Neutrophil (primary cell): ENCODE measurements around the gene OR2T2.
"Not testable (repeated sequence)": the region's sequence is repeated elsewhere in the genome, so short reads cannot be mapped to it uniquely, and the experiment has no call there.

ENCODE experiments used
- H3K27ac ChIP-seq: fragments of 200-600 bp; sonication (generic); 2 replicates; pipeline ENCODE4 v1.5.1; 2016; ENCODE audit warnings: mild to moderate bottlenecking, moderate library complexity
- H3K27me3 ChIP-seq: fragments of 200-600 bp; sonication (generic); 2 replicates; pipeline ENCODE4 v1.6.0; 2016; ENCODE audit warnings: mild to moderate bottlenecking
- H3K36me3 ChIP-seq: fragments of 200-600 bp; sonication (generic); 2 replicates; pipeline ENCODE4 v1.5.1; 2017
- H3K4me1 ChIP-seq, 2 experiments: fragments of 200-600 bp in 1 of 2; sonication (generic) in 1 of 2; 1 replicate in 1 of 2; 2 replicates in 1 of 2; pipeline versions ENCODE4 v1.5.1 to v1.6.1; 2013 to 2016; ENCODE audit warnings: low read depth in 1 of 2, low read length in 1 of 2, mild to moderate bottlenecking in 1 of 2, moderate library complexity in 1 of 2; ENCODE audit not compliant: control insufficient read depth in 1 of 2, insufficient read depth in 1 of 2
- H3K4me3 ChIP-seq, 2 experiments: fragments of 200-600 bp in 1 of 2; sonication (generic) in 1 of 2; 1 replicate in 1 of 2; 2 replicates in 1 of 2; pipeline ENCODE4 v1.5.1; 2013 to 2016; ENCODE audit warnings: low read depth in 1 of 2, low read length in 1 of 2, mild to moderate bottlenecking in 1 of 2, moderate library complexity in 1 of 2
- H3K9me3 ChIP-seq: fragments of 200-600 bp; sonication (generic); 2 replicates; pipeline ENCODE4 v1.5.1; 2016
- TF ChIP-seq, protein P1 (sequence below): fragments of 200-600 bp; sonication (generic); IDR thresholded peaks from 2 replicates; pipeline ENCODE4 v1.5.1; 2016; ENCODE audit warnings: antibody characterized with exemption

Gene OR2T2

DNA sequence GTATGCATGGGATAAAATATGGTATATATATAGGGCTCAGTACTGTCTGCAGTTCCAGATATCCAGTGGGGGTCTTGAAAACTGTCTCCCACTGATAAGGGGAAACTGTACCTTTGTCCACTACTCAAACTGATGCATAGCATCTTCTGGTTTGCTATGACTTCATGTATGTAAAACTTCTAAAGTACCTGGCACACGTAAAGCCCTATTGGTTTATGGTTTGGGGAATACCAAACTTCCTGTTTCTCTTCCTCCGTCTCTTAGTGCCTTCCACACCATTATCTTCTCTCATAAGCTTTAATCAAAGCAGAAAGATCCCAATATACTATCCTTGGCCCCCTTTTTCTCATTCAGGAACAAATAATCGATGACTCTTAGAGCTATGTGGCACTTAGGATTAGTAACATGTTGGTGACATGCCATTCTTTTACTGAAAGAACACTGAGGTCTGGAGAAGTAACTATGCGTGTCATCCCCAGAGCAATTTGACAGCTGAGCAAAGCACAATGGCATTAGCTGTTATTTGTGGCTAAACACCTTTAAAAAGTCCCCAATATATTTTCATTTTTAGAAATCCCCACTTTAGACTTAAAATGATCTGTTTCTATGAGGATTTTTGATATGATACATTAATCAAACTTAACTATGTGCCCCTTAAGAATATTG is 3.1 kb downstream of the OR2T2 start:
- not testable (repeated sequence) for H3K36me3 ChIP-seq, H3K4me1 ChIP-seq, H3K4me3 ChIP-seq, H3K27me3 ChIP-seq, H3K9me3 ChIP-seq, H3K27ac ChIP-seq

GRCh38 chr1:248449821-248450465 is 4.5 kb downstream of the OR2T2 start:
- H3K27ac ChIP-seq, H3K36me3 ChIP-seq, H3K9me3 ChIP-seq, H3K4me3 ChIP-seq, H3K4me1 ChIP-seq, H3K27me3 ChIP-seq: not testable (repeated sequence)

DNA sequence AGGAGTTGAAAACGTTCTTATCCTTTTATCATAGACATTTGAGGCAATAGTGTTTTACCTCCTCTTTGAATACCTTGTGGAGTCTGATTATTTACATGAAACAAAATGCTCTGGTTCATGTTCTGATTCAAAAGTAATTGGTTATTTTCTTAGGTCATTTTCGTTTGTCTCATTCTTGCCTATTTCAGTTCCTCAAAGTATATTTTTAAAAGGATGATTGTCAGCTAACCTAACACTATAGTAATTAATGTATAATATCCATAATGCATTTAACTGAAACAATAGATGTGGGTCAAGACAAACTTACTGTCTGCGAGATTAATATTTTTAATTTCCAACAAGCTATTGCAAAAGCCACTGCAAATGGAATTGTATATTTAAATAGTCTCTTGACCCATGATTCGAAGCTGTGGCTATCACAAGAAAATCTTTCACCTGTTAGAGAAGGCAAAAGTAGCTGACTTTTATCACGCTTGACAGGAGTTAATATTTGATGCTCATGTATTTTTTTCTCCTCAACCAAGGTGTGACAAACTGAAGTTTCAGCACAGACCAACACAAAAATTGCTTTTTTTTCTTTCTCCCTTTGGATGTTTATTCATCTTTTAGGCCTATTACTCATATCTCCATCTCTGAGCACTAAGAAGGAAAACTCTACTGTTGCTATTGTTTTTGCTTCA is 5.2 kb downstream of the OR2T2 start:
- not testable (repeated sequence) for H3K4me3 ChIP-seq, H3K9me3 ChIP-seq

DNA sequence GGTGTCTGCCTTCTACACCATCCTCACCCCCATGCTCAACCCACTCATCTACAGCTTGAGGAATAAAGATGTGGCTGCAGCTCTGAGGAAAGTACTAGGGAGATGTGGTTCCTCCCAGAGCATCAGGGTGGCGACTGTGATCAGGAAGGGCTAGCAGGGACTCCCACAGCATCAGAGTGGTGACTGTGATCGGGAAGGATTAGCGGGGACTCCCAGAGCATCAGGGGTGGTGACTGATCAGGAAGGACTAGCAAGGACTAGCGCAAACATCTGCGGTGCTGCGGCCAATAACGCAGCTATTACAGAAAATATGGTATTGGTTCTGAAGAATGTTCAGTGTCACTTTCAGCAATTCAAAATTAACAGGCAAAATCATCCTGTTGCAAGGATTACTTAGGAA is 8.2 kb downstream of the OR2T2 start:
- H3K4me3 ChIP-seq, H3K4me1 ChIP-seq, H3K27ac ChIP-seq, H3K9me3 ChIP-seq, H3K36me3 ChIP-seq, H3K27me3 ChIP-seq: not testable (repeated sequence)

More for the DNA sequence above, 5.2 kb downstream of the OR2T2 start:
- not testable (repeated sequence) for H3K27me3 ChIP-seq, H3K4me1 ChIP-seq, H3K27ac ChIP-seq, H3K36me3 ChIP-seq

GRCh38 chr1:248455045-248455444 is 9.6 kb downstream of the OR2T2 start:
- not testable (repeated sequence) for H3K4me1 ChIP-seq, H3K27me3 ChIP-seq, H3K4me3 ChIP-seq, H3K36me3 ChIP-seq, H3K27ac ChIP-seq, H3K9me3 ChIP-seq

DNA sequence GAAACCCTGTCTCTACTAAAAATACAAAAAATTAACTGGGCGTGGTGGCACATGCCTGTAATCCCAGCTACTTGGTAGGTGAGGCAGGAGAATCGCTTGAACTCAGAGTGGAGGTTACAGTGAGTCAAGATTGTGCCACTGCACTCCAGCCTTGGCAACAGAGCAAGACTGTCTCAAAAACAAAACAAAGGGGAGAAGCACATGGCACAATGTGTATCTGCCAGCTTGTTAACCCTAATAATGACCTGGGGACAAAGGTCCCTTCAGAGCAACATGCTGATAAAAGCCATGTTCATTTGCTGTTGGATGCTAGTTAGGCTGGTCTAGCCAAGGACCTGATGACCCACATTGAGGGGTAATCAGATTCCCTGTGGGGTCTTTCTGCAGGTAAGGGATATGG is 11.2 kb downstream of the OR2T2 start:
- H3K4me1 ChIP-seq, H3K4me3 ChIP-seq, H3K27ac ChIP-seq, H3K9me3 ChIP-seq, H3K36me3 ChIP-seq, H3K27me3 ChIP-seq: not testable (repeated sequence)

GRCh38 chr1:248459117-248459516 is 13.7 kb downstream of the OR2T2 start:
- H3K27me3 ChIP-seq, H3K27ac ChIP-seq, H3K4me1 ChIP-seq, H3K4me3 ChIP-seq, H3K9me3 ChIP-seq, H3K36me3 ChIP-seq: not testable (repeated sequence)

DNA sequence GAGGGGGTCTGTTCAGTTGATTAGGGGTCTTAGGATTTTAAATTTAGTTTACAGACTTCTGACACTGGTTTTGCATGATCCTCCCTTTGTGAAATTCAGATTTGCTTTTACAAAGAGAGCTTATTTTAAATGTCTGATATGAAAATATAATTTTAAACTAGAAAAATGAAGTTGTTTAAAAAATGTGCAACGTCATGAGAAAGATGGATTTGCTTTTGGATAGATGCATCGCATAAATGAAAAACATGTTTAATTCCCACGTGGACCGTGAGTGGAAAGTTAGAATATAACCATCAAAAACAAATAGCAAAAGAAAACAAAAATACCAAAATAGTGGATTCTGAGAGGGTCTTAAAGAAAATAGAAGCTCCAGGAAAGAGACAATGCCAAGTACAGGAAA is 25.7 kb downstream of the OR2T2 start:
- Histone ChIP-seq H3K9me3 (no peaks in the 10 kb centered on the region), H3K4me3 (no peak overlapping the region), H3K36me3 (no peaks in the 10 kb centered on the region), H3K27me3 (no peaks in the 10 kb centered on the region), H3K27ac (no peak overlapping the region), H3K4me1 (no peaks in the 10 kb centered on the region)
- TF ChIP-seq, protein P1, sequence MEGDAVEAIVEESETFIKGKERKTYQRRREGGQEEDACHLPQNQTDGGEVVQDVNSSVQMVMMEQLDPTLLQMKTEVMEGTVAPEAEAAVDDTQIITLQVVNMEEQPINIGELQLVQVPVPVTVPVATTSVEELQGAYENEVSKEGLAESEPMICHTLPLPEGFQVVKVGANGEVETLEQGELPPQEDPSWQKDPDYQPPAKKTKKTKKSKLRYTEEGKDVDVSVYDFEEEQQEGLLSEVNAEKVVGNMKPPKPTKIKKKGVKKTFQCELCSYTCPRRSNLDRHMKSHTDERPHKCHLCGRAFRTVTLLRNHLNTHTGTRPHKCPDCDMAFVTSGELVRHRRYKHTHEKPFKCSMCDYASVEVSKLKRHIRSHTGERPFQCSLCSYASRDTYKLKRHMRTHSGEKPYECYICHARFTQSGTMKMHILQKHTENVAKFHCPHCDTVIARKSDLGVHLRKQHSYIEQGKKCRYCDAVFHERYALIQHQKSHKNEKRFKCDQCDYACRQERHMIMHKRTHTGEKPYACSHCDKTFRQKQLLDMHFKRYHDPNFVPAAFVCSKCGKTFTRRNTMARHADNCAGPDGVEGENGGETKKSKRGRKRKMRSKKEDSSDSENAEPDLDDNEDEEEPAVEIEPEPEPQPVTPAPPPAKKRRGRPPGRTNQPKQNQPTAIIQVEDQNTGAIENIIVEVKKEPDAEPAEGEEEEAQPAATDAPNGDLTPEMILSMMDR = no peak

DNA sequence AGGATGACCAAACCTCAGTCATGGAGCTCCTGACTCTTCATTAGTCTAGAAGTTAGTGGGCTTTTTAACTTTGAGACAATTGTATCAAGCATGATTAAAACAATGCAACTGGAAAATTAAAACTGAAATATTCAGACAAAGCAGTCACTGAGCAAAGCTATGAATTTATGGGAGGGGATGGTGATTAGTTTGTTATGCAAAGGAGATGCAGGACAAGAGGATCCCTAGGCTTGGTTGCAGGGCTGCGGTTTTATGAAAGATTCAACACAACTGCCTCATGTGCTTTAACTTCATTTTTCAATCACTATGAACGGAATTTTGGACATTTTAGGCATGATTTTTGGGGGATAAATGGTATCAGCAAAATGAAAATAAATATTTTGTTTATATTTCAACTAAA is 26.7 kb downstream of the OR2T2 start:
- H3K9me3 ChIP-seq, H3K27me3 ChIP-seq, H3K36me3 ChIP-seq, H3K27ac ChIP-seq, H3K4me1 ChIP-seq, H3K4me3 ChIP-seq: not testable (repeated sequence)

DNA sequence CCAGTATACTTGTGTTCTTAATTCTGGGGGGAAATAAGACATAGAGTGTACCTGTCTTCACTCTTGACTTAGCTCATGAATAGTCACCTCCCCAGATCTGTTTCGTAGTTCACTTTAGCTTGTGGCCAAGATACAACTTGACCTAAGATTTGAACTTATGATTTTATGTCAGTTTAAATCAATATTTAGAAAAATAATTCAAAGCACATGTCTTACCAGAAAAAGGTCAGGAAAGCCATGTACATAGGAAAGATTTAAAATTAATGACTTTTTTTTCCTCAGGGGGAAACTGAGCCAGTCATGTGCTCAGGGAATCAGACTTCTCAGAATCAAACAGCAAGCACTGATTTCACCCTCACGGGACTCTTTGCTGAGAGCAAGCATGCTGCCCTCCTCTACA is 27.6 kb downstream of the OR2T2 start, which contains the start of gene OR2T3:
Gene OR2T3 (plus strand): TSS at position 301 of the 400 bp plus-strand sequence. CDS start 0 bp downstream, at position 301.
- not testable (repeated sequence) for H3K9me3 ChIP-seq, H3K36me3 ChIP-seq, H3K4me3 ChIP-seq, H3K27me3 ChIP-seq, H3K4me1 ChIP-seq, H3K27ac ChIP-seq

DNA sequence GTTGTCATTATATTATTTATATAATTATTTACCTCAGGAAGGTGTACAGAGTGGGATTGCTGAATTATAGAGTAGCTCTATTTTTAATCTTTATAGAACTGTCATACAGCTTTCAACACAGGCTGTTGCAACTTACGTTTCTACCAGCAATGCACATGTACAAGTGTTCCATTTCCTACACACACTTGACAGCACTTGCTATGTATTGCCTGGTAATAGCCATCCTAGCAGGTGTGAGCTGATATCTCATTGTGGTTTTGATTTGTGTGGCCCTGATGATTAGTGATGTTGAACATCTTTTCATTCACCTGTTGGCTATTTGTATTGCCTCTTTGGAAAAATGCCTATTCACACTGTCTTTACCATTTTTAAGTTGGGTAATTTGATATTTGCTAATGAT is 30.2 kb downstream of the OR2T2 start:
- H3K9me3 ChIP-seq, H3K36me3 ChIP-seq, H3K4me1 ChIP-seq, H3K4me3 ChIP-seq, H3K27ac ChIP-seq, H3K27me3 ChIP-seq: not testable (repeated sequence)

DNA sequence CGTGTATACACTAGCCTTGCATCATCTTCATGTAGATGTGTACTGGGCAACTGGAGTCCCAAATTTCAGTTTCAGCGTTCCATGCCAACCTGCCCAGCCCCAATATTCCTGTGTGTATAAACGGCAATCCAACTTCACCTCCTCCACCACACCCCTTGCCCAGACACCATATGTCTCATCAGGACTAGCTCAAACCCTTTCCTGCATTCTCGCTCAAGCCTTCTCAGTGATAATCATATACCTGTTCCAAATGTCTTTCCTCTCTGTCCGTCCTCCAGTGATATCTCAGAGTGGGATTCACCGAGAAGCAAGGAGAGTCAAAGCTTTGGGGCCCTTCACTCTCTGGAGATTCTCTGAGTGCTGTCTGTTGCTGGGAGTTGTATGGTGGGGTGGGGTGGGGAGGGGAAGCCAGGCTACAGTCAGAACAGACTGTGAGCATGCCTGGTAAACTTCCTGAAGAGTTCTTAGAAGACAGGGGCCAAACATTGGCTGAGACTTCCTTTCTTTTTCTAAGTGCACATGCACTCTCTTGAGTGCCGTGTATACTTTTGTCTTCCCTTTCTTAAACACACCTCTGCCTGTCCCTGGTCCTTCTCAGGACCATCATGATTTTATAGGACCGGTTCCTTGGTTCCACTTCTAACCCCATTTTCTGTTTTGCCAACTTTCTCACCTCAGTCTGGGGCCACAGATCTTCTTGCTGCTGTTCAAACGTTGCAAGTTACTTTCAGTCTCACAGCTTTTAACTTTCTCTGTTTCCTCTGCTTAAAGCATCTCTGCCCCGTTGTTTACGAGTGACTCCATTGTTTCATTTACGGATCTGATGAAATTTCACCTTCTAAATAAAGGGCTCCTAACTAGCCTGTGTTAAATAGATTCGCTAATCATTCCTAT is 36.5 kb downstream of the OR2T2 start:
- not testable (repeated sequence) for H3K9me3 ChIP-seq, H3K27me3 ChIP-seq, H3K4me3 ChIP-seq

More for the DNA sequence above, 36.5 kb downstream of the OR2T2 start:
- not testable (repeated sequence) for H3K4me1 ChIP-seq, H3K27ac ChIP-seq, H3K36me3 ChIP-seq
